Mesangial cell (primary cell): ENCODE data around the gene GSX2. TPM values are rescaled to one million over a fixed set of nuclear protein-coding genes. Genes with fewer than 3 reads are reported as not detected.

Experiments used
- total RNA-seq: library from RNA; depleted of rRNA; stranded (reverse); fragments of >200 nt; gene quantifications from 2 replicates; pipeline ENCODE4 v1.2.3, GENCODE V29; 2015

Gene GSX2
- total RNA-seq, result not detected in 2 replicates

GRCh38 chr4:54099748-54100574 lies at the start of gene GSX2:
TSS of gene GSX2 (plus strand) at chr4:54100163. CDS start at chr4:54100345, 182 bp downstream.

GRCh38 chr4:54064317-54065111 lies 35.4 kb upstream of the GSX2 start, which contains the start of gene CHIC2:
TSS of gene CHIC2 (minus strand) at chr4:54064605. CDS start at chr4:54064300, 305 bp downstream.

Other genes starting within 250 kb of the GSX2 start
- gene CHIC2, start 35.6 kb upstream of the GSX2 start, total RNA-seq, result 19.0 and 19.4 TPM in 2 replicates
- 0.49 and 2.9 TPM in 2 replicates for gene PDGFRA, start 129.1 kb downstream of the GSX2 start, total RNA-seq